Prostate gland (tissue), 2 donors: ENCODE measurements around the gene ADH4.

Source experiments
- POLR2AphosphoS5 ChIP-seq: sonication (generic); formaldehyde crosslinking; IDR thresholded peaks from one replicate; pipeline ENCODE4 v1.6.1; 2017; ENCODE audit warnings: antibody characterized with exemption
- TF ChIP-seq, protein P1 (sequence below), 4 experiments: fragments of 200-600 bp in 2 of 4; fragments of 450-650 bp in 2 of 4; sonication (generic) in 2 of 4; IDR thresholded peaks; 1 replicate in 3 of 4; 2 replicates in 1 of 4; pipeline ENCODE4 v1.5.1; 2016 to 2019; ENCODE audit warnings: antibody characterized with exemption in 4 of 4, mild to moderate bottlenecking in 2 of 4, moderate library complexity in 2 of 4

DNA sequence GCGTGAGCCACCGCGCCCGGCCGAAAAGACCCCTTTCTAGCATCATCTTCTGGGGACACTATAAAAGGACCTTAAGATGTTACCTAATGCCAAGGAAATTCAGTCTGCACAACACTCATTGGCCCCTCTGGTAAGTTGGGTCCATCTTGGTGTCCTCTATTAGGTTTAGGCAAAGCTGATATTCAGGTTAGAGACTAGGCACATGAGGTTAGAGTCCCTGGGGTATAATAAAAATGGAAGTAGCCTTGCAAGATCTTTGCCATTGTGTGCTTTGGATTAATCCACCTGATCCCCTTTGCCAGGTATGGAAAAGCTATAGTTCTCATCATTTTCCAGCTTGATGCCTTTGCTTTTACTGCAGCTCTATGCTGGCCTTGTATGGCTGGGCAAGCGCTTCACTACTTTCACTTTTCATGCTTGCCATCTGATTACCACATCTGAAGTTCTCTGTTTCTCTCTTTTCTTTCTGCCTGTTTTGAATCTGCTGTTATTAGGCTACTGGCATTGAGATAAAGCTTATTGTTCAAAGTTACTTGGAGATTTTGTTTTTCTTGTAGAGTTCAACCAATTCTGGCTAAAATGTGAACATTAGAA is 5.4 kb upstream of the ADH4 start:
- TF ChIP-seq, protein P1, sequence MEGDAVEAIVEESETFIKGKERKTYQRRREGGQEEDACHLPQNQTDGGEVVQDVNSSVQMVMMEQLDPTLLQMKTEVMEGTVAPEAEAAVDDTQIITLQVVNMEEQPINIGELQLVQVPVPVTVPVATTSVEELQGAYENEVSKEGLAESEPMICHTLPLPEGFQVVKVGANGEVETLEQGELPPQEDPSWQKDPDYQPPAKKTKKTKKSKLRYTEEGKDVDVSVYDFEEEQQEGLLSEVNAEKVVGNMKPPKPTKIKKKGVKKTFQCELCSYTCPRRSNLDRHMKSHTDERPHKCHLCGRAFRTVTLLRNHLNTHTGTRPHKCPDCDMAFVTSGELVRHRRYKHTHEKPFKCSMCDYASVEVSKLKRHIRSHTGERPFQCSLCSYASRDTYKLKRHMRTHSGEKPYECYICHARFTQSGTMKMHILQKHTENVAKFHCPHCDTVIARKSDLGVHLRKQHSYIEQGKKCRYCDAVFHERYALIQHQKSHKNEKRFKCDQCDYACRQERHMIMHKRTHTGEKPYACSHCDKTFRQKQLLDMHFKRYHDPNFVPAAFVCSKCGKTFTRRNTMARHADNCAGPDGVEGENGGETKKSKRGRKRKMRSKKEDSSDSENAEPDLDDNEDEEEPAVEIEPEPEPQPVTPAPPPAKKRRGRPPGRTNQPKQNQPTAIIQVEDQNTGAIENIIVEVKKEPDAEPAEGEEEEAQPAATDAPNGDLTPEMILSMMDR (IDR thresholded peaks at IDR 0.05), result no peak
- TF ChIP-seq POLR2AphosphoS5, result no peak
